ENCODE data around the gene GRID1.

Gene GRID1

GRCh38 chr10:85607043-85607695 is 759.4 kb downstream of the GRID1 start:
- no peak for DNase-seq

DNA sequence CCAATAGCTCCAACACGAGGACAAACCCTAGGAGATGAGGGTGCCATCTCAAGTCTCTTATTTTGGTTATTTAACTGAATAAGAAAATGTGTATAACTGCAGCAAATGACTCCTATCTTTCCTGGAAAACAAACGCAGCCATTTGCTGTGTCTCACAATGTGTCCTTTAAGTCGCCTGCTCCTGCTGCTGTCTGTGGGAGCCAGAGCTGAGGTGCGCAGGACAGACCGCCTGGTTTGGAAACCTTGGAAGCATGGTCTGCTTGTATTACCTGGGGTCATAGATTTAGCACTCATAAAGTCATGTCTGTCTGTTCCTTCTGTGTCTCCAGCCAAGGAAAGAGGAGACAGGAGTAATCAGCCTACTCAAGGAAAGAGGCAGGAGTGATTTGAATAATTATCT is 760.2 kb downstream of the GRID1 start:
- no peak for DNase-seq

- no peak for DNase-seq
These were observed 761.7 kb downstream of the GRID1 start for GRCh38 chr10:85604884-85605283.

GRCh38 chr10:85604136-85604725 is 762.4 kb downstream of the GRID1 start:
- no peak for DNase-seq

DNA sequence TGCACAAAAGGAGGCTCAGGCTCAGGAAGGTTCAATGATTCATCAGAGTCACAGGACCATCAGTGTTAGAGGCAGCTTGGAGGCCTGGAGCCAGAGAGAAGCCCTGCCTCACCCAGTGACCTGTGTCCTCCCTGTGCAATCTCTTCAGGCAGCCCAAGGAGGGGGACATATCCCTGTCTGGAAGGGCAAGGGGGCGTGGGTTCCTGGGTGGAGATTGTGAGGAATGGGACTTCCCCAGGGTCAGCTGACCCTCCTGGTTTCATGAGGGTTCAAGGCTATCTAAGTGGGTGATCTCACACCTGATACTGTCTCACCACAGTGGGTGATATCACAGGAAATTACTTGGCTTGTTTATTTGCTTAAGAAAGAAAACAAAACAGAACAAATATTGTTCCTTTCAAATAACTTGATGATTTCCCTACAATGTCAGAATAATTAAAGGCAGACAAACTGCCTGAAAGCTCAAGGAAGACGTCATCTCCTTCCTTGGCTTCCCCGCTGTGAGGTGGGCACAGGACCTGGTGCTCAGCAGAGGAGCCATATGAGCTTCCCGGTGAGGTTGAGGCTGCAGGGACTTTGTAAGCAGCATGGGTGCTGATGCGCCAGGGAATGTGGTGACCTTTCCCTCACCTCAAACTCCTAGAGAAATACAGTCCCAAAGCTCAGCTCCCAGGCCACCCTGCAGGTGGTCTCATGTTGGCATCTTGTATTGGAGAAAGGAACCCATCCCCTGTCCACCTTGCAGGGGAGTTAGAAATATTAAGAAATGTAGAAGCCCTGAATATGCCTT is 763.2 kb downstream of the GRID1 start:
- no peak for DNase-seq

- no peak for DNase-seq
These were observed 763.9 kb downstream of the GRID1 start for GRCh38 chr10:85602713-85603112.

DNA sequence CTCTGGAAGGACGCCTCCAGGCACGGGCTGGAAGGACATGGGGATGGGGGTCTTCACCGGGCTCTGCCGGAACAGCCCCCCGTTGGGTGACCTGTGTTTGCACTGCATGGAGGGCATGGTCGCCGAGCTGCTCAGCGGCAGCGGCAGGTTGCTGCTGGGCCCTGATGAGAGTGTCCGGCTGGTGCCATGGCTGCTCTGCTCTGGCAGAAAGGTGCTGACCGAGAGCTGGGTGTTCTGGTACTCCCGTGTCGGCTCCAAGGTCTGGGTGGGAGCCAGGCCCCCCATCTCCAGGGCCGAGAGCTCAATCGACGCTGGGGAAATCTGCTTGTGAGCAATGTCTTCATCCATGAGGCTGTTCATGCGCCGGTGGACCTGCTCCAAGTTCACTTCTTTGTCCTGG is 764.3 kb downstream of the GRID1 start:
- no peak for DNase-seq

- no peak for DNase-seq
These were observed 765.1 kb downstream of the GRID1 start for GRCh38 chr10:85601526-85601925.

- DNase-seq: no peak
These were observed 765.9 kb downstream of the GRID1 start for GRCh38 chr10:85600744-85601081.

DNA sequence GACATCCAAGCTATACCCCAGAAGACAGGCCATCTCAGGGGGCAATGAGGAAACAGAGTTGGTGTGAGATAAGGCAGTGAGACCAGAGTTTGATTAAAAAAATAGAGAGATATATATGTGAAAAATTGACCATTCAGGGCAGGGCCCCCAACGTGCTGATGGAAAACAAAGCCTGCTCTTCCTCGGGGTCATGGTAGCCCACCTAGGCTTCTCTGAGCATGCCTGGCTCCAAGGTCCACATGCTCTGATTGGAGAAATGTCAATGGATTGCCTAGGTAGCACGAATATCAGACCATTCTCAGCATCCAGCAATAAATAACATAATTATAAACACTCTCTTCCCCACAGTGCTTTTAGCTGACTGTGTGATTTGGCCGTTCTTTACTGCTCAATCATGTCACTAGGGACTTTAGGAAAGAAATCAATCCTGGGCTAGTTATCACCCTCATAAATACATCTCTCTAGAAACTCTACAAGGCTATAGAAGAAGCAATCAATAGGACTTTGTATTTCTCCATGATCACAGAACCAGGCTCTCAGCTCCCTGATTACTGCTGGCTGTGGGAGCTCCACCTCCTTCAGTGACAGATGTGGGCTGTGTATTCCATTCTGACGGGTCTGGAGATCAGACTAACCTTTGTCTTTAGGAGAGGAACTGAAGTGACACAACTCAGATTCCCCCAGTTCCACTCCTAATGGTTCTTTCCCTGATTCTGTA is 766.4 kb downstream of the GRID1 start:
- DNase-seq: peak; percentile 11 to 64

DNA sequence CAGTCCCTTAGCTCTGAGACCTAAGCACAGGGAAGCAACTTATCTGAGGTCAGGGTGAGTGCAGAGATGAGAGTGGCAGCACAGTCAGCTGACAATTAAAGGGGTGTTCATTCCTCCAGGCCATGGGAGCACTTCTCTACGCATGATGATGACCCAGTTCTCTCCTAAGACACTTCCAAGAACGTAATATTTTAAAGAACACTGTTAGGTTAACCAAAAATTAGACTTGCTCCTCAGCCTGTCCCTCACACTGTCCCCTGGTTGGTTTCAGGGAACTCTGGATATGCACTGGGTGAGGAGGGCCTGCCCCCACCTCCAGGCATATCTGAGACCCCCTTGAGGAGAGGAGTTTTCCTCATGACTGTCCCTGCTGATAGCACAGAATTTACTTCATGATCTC is 767.5 kb downstream of the GRID1 start:
- no peak for DNase-seq

DNA sequence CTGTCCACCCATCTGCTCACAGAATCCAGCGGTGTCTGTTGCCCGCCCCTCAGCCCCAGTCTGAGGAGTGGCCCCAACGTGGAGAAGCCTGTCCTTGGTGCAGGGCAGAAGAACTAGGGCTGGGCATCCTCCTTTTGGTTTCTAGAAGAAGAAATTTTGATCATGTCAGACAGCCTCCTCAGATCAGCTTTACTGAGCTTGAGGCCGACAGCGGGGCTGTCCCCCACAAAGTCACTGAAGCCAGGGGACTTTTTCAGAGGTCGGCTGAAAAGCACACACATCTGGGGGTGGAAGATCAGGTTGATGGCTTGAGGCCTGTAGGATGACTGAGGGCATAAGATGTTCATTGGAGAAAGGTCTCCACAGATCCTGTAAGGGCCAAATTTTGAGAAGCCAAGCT is 767.9 kb downstream of the GRID1 start:
- DNase-seq: no peak

- DNase-seq: no peak
These were observed 769.6 kb downstream of the GRID1 start for GRCh38 chr10:85597006-85597405.

DNA sequence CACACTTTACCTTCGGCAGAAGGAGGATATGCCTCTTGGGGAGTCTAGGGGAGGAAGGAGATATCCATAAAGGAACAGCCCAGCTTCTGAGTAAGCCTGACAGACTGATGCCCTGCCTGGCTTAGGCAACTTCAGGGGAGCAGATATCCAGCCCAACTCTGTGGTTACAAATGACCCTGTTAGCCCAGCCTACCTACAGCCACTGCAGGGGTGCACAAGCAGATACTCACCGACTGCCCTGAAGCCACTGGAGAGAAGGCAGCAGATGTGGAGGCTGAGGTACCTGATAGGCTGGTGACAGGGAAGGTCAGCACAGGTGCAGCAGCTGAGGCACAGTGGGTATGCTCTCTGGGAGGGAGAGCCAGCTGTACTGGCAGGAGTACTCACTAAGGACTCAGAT is 770.2 kb downstream of the GRID1 start:
- no peak for DNase-seq

DNA sequence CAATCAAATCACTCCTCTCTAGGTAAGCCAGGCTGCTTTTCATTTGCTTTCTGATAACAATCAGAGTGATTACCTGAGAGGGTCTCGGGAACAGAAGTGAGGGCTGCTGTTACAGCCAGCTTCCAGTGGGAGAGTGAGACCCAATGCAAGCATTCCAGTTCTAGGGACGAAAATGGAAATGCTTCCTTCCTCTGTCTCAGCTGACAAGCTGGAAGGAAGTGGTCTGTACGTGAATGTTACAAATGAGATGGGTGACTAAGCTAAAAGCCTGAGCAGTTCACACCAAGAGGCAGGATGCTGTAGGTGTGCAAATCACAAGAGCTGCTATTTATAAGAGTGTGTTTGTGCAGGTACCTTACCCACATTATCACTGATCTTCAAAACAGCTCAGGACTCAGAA is 772.4 kb downstream of the GRID1 start:
- no peak for DNase-seq

DNA sequence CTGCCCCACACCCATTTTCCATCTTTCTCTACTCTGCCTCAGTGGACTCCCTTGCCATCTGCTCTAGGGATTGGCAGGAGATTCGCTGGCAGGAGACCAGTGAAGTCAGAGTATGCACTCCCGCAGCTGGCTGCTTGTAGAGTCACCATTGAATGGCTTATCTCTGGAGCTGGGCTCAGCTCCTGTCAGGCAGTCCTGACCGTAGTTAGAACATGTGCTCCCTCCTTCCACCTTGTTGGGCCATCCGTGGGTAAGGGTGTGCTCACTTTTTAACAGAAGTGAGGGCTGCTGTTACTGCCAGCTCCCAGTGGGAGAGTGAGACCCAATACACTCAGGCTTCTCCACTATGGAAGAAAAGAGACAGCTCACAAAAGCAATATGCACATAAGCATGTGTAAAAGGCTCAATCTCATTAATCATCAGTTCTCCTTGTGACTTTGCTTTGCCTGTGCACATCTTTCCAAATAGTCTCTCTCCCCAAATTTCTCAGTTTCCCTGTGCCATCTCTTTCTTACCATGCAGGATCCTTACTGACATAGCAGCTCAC is 773.3 kb downstream of the GRID1 start:
- DNase-seq: no peak

- DNase-seq: no peak
These were observed 785.2 kb downstream of the GRID1 start for GRCh38 chr10:85581371-85581770.

DNA sequence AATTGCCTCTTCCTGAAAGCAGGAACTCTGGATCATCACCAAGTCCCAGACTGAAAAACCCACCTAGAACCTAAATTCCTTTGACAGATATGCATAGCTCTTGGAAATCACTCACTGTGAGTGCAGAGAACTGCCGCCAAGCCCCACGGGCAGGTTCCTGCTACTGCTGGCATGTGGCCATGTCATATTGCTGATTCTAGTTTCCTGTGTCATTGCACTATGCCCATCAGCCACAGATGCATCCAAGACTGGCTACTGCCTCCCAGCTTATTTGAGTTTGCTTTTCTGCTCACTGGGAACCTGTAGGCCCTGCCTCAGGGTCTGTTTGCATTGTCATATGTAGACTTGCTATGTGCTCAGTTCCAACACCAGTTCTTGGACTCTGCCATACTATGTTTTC is 786.0 kb downstream of the GRID1 start:
- DNase-seq: no peak

GRCh38 chr10:85578860-85579259 is 787.7 kb downstream of the GRID1 start:
- DNase-seq: no peak

GRCh38 chr10:85575441-85575840 is 791.2 kb downstream of the GRID1 start:
- no peak for DNase-seq

GRCh38 chr10:85570871-85571270 is 795.7 kb downstream of the GRID1 start:
- no peak for DNase-seq

DNA sequence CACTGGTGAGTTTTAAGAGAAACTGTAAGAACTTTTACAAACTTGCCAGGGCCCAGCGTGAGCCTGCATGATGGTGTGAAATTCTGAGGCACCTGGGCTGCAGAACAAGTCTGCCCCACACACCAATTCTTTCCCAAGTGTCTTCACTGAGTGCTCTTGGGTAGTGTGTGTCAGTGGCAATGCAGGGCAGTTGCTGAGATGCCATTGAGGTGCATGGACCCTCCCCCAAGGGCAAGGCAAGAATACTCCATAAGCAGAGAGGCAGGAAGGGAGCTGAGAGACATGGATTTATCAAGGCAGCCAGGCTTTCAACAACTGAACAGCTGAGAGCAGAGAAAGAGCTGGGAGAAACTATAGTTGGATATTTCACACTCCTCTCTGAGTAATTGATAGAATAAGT is 801.2 kb downstream of the GRID1 start:
- DNase-seq: no peak

- no peak for DNase-seq
These were observed 808.1 kb downstream of the GRID1 start for GRCh38 chr10:85558533-85558932.
